GM23338 (cell line): Measurements from ENCODE around the gene RFX2. TPM values are rescaled to one million over a fixed set of nuclear protein-coding genes. Genes with fewer than 3 reads are reported as not detected.

Experiments
- ATAC-seq: fragments of 200-7000 bp; cut with Tn5 transposase; 3 replicates; pipeline ENCODE4 v1.9.1; 2020
- DNase-seq: peaks from one replicate; pipeline ENCODE4 v3.0.0-alpha.2; 2015; ENCODE audit warnings: low spot score
- H2AFZ ChIP-seq: fragments of 200-600 bp; sonication (generic); 2 replicates; pipeline ENCODE4 v1.8.0; 2016; ENCODE audit warnings: antibody characterized with exemption, mild to moderate bottlenecking, moderate library complexity
- H3F3A ChIP-seq: fragments of 200-600 bp; sonication (generic); replicated peaks from 2 replicates; pipeline ENCODE4 v1.8.0; 2017; ENCODE audit warnings: antibody characterized with exemption, mixed run types, low read depth
- H3K27ac ChIP-seq: fragments of 200-600 bp; sonication (generic); 2 replicates; pipeline ENCODE4 v1.6.1; 2016; ENCODE audit warnings: low read depth
- H3K27me3 ChIP-seq: fragments of 200-600 bp; sonication (generic); 2 replicates; pipeline ENCODE4 v1.8.0; 2016; ENCODE audit warnings: mild to moderate bottlenecking, mixed run types, moderate library complexity; ENCODE audit not compliant: insufficient read depth
- H3K36me3 ChIP-seq: fragments of 200-600 bp; sonication (generic); 2 replicates; pipeline ENCODE4 v1.8.0; 2016; ENCODE audit warnings: mild to moderate bottlenecking; ENCODE audit not compliant: insufficient read depth
- H3K4me1 ChIP-seq: fragments of 200-600 bp; sonication (generic); 2 replicates; pipeline ENCODE4 v1.8.0; 2016; ENCODE audit warnings: mild to moderate bottlenecking, moderate library complexity; ENCODE audit not compliant: insufficient read depth
- H3K4me2 ChIP-seq: fragments of 200-600 bp; sonication (generic); 2 replicates; pipeline ENCODE4 v1.7.1; 2017; ENCODE audit warnings: mixed run types
- H3K4me3 ChIP-seq: fragments of 200-600 bp; sonication (generic); 2 replicates; pipeline ENCODE4 v1.6.1; 2016; ENCODE audit warnings: mixed run types
- H3K79me2 ChIP-seq: fragments of 200-600 bp; sonication (generic); replicated peaks from 2 replicates; pipeline ENCODE4 v1.8.0; 2017; ENCODE audit warnings: mild to moderate bottlenecking; ENCODE audit not compliant: insufficient read depth
- H3K9me2 ChIP-seq: fragments of 200-600 bp; sonication (generic); 2 replicates; pipeline ENCODE4 v1.8.0; 2017; ENCODE audit not compliant: insufficient read depth
- H4K20me1 ChIP-seq: fragments of 200-600 bp; sonication (generic); replicated peaks from 2 replicates; pipeline ENCODE4 v1.8.0; 2017; ENCODE audit warnings: mild to moderate bottlenecking; ENCODE audit not compliant: insufficient read depth
- H3K27ac Mint-ChIP-seq: 2 replicates; pipeline ENCODE4 v1.8.0; 2020; ENCODE audit warnings: inconsistent platforms, mild to moderate bottlenecking, moderate library complexity, mixed read lengths
- H3K27me3 Mint-ChIP-seq: 3 replicates; pipeline ENCODE4 v1.8.0; 2022; ENCODE audit warnings: low read depth, mild to moderate bottlenecking, moderate library complexity, mixed read lengths, inconsistent platforms; ENCODE audit not compliant: insufficient read depth, poor library complexity
- H3K36me3 Mint-ChIP-seq: 3 replicates; pipeline ENCODE4 v1.8.0; 2021; ENCODE audit warnings: low read depth, mild to moderate bottlenecking, inconsistent platforms, moderate library complexity, mixed read lengths
- H3K4me1 Mint-ChIP-seq: 3 replicates; pipeline ENCODE4 v1.8.0; 2020; ENCODE audit warnings: mild to moderate bottlenecking, inconsistent platforms, mixed read lengths
- H3K4me3 Mint-ChIP-seq: 3 replicates; pipeline ENCODE4 v1.8.0; 2021; ENCODE audit warnings: moderate library complexity, mild to moderate bottlenecking, inconsistent platforms, mixed read lengths
- H3K9me3 Mint-ChIP-seq: 3 replicates; pipeline ENCODE4 v1.8.0; 2020; ENCODE audit warnings: moderate library complexity, mild to moderate bottlenecking, inconsistent platforms, mixed read lengths
- CREB1 ChIP-seq: fragments of 250-450 bp; sonication (Bioruptor Pico); IDR thresholded peaks from 2 replicates; pipeline ENCODE4 v1.5.0; 2020; ENCODE audit warnings: low read depth, mild to moderate bottlenecking, moderate library complexity
- EZH2phosphoT487 ChIP-seq: fragments of 200-600 bp; sonication (generic); IDR thresholded peaks from one replicate; pipeline ENCODE4 v1.8.1; 2018; ENCODE audit warnings: antibody characterized with exemption; ENCODE audit not compliant: unreplicated experiment
- NANOG ChIP-seq: IDR thresholded peaks from 2 replicates; pipeline ENCODE4 v1.6.1; 2016; ENCODE audit warnings: antibody characterized with exemption, borderline replicate concordance
- STAT1 ChIP-seq: IDR thresholded peaks from one replicate; pipeline ENCODE4 v1.6.1; 2016; ENCODE audit warnings: antibody characterized with exemption; ENCODE audit not compliant: unreplicated experiment
- ZNF114 ChIP-seq: fragments of 250-450 bp; sonication (Bioruptor Pico); IDR thresholded peaks from 2 replicates; pipeline ENCODE4 v1.5.0; 2020; ENCODE audit warnings: mild to moderate bottlenecking, moderate library complexity
- ZNF331 ChIP-seq: fragments of 250-450 bp; sonication (Bioruptor Pico); IDR thresholded peaks from 2 replicates; pipeline ENCODE4 v1.5.0; 2020; ENCODE audit warnings: low read depth, mild to moderate bottlenecking, moderate library complexity
- polyA plus RNA-seq: library from polyadenylated mRNA; unstranded; fragments of >200 nt; fragmentation: Nextera tagmentation; extraction: Ambion mirVana; gene quantifications from 2 replicates; pipeline ENCODE4 v1.2.1, GENCODE V29; 2016
- total RNA-seq: library from RNA; depleted of rRNA; stranded (reverse); fragments of >200 nt; shearing (Covaris generic); gene quantifications from 2 replicates; pipeline ENCODE4 v1.2.3, GENCODE V29; 2014
- TF ChIP-seq, protein P1 (sequence below): IDR thresholded peaks from one replicate; pipeline ENCODE4 v1.6.1; 2018; ENCODE audit warnings: antibody characterized with exemption; ENCODE audit not compliant: unreplicated experiment
- TF ChIP-seq, protein P2 (sequence below), 2 experiments: fragments of 200-600 bp in 1 of 2; sonication (generic) in 1 of 2; conservative IDR thresholded peaks; 2 replicates each; pipeline versions ENCODE4 v1.5.1 to v1.6.1; 2016 to 2017; ENCODE audit warnings: antibody characterized with exemption in 2 of 2, low read depth in 2 of 2, mild to moderate bottlenecking in 2 of 2, moderate library complexity in 1 of 2
- TF ChIP-seq, protein P3 (sequence below): IDR thresholded peaks from 2 replicates; pipeline ENCODE4 v1.6.1; 2016; ENCODE audit warnings: antibody characterized with exemption

The RFX2 gene
- total and polyA plus RNA-seq, 2 experiments from 2014 or later = 4.6 to 13.0 TPM

DNA sequence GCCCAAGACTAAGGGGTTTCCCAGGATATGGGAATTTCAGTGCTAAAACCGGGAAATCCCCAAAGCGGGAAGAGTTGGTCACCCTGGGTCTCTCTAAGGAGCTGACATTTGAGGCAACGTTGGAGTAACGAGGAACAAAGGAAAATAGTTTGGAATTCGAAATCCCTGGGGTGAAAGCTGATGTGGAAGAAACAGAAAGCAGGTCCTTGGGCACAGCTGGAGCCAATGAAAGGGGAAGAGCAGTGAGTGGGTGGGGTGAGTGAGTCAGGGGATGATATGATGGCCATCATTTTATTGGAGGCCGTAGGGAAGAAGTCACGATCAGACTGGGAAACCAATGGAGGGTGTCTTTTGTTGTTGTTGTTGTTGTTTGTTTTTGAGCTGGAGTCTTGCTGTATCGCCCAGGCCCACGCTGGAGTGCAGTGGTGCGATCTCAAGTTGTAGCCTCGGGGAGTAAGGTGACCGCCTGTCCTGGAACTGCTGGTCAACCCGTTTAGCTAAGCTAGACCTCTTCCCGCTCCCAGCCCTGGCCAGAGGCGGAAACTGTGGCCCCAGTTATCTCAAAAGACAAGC is 3.4 kb upstream of the RFX2 start:
- H3K27ac Mint-ChIP-seq = no peak overlapping the region
- H3K36me3 ChIP-seq = no peaks in the 10 kb centered on the region
- peaks cover 14% of the 10 kb centered on the region for H3K27me3 ChIP-seq
- no peak overlapping the region for H3K4me2 ChIP-seq
- peaks cover 8% of the 10 kb centered on the region; the same call in 1 of the 2 replicates for H3K4me1 ChIP-seq
- ATAC-seq (no peak), DNase-seq (no peak)
- H3K4me1 Mint-ChIP-seq = peaks cover 11% of the 10 kb centered on the region
- no peak overlapping the region for H3K4me3 ChIP-seq
- 0 out of 2 replicates have a peak, but pooled peaks cover 4% of the 10 kb centered on the region for H3F3A ChIP-seq
- H3K36me3 Mint-ChIP-seq = no peaks in the 10 kb centered on the region; the same call in 2 of the 3 replicates
- peaks cover 12% of the 10 kb centered on the region for H3K9me3 Mint-ChIP-seq
- H3K4me3 Mint-ChIP-seq = no peak overlapping the region
- TF ChIP-seq, protein P1, sequence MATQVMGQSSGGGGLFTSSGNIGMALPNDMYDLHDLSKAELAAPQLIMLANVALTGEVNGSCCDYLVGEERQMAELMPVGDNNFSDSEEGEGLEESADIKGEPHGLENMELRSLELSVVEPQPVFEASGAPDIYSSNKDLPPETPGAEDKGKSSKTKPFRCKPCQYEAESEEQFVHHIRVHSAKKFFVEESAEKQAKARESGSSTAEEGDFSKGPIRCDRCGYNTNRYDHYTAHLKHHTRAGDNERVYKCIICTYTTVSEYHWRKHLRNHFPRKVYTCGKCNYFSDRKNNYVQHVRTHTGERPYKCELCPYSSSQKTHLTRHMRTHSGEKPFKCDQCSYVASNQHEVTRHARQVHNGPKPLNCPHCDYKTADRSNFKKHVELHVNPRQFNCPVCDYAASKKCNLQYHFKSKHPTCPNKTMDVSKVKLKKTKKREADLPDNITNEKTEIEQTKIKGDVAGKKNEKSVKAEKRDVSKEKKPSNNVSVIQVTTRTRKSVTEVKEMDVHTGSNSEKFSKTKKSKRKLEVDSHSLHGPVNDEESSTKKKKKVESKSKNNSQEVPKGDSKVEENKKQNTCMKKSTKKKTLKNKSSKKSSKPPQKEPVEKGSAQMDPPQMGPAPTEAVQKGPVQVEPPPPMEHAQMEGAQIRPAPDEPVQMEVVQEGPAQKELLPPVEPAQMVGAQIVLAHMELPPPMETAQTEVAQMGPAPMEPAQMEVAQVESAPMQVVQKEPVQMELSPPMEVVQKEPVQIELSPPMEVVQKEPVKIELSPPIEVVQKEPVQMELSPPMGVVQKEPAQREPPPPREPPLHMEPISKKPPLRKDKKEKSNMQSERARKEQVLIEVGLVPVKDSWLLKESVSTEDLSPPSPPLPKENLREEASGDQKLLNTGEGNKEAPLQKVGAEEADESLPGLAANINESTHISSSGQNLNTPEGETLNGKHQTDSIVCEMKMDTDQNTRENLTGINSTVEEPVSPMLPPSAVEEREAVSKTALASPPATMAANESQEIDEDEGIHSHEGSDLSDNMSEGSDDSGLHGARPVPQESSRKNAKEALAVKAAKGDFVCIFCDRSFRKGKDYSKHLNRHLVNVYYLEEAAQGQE = no peak
- TF ChIP-seq STAT1 (no peak), ZNF114 (CRISPR knock-in tag) (no peak), ZNF331 (CRISPR knock-in tag) (no peak), CREB1 (CRISPR knock-in tag) (no peak), EZH2phosphoT487 (no peak)
- TF ChIP-seq, protein P2, sequence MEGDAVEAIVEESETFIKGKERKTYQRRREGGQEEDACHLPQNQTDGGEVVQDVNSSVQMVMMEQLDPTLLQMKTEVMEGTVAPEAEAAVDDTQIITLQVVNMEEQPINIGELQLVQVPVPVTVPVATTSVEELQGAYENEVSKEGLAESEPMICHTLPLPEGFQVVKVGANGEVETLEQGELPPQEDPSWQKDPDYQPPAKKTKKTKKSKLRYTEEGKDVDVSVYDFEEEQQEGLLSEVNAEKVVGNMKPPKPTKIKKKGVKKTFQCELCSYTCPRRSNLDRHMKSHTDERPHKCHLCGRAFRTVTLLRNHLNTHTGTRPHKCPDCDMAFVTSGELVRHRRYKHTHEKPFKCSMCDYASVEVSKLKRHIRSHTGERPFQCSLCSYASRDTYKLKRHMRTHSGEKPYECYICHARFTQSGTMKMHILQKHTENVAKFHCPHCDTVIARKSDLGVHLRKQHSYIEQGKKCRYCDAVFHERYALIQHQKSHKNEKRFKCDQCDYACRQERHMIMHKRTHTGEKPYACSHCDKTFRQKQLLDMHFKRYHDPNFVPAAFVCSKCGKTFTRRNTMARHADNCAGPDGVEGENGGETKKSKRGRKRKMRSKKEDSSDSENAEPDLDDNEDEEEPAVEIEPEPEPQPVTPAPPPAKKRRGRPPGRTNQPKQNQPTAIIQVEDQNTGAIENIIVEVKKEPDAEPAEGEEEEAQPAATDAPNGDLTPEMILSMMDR (conservative IDR thresholded peaks at IDR 0.05; ENCODE audit: low read depth in 2 of 2) = no peak
- H3K79me2 ChIP-seq = no peaks in the 10 kb centered on the region
- H3K27me3 Mint-ChIP-seq = peaks cover 21% of the 10 kb centered on the region
- 0 out of 2 replicates have a peak overlapping the region, but pooled peaks have one; percentile 24 for H2AFZ ChIP-seq
- no peaks in the 10 kb centered on the region for H3K9me2 ChIP-seq
- H3K27ac ChIP-seq = no peak overlapping the region
- H4K20me1 ChIP-seq = no peaks in the 10 kb centered on the region

DNA sequence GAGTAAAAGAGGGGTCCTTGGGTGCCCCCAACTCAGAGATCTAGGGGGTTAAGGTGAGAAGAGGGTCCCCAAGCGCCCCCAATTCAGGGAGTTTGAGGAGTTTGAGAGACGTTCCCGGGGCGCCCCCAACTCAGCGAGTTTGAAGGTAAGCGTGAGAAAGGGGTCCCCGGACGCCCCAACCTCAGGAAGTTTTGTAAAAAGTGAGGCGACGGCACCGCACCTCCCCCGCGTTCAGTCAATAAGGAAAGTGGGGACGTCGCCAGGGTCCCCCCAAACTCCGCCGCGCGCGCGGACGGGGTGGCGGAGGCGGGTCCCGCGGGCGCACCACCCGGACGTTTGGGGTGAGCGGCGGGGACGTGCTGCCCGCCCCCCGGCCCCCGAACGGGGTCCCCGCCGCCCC is 353 bp downstream of the RFX2 start:
- no peak for ATAC-seq
- no peaks in the 10 kb centered on the region for H3K9me2 ChIP-seq
- H3K27me3 ChIP-seq = peaks cover 33% of the 10 kb centered on the region
- Mint-ChIP-seq H3K4me3 (peak overlapping the region; percentile 83), H3K9me3 (no peaks in the 10 kb centered on the region), H3K36me3 (no peaks in the 10 kb centered on the region), H3K27ac (no peak overlapping the region), H3K4me1 (peaks cover 18% of the 10 kb centered on the region), H3K27me3 (peaks cover 30% of the 10 kb centered on the region)
- peaks cover 8% of the 10 kb centered on the region; the same call in 1 of the 2 replicates for H3K4me1 ChIP-seq
- H3K4me3 ChIP-seq = peak overlapping the region; percentile 69
- no peaks in the 10 kb centered on the region for H3K36me3 ChIP-seq
- no peaks in the 10 kb centered on the region for H3K79me2 ChIP-seq
- H2AFZ ChIP-seq = peak overlapping the region; percentile 52; the same call in 1 of the 2 replicates
- peak overlapping the region; percentile 94 for H3K4me2 ChIP-seq
- DNase-seq = peak; percentile 9
- H4K20me1 ChIP-seq = no peaks in the 10 kb centered on the region
- TF ChIP-seq STAT1 (no peak), EZH2phosphoT487 (no peak), NANOG (no peak), CREB1 (CRISPR knock-in tag) (no peak)
- TF ChIP-seq, protein P3, sequence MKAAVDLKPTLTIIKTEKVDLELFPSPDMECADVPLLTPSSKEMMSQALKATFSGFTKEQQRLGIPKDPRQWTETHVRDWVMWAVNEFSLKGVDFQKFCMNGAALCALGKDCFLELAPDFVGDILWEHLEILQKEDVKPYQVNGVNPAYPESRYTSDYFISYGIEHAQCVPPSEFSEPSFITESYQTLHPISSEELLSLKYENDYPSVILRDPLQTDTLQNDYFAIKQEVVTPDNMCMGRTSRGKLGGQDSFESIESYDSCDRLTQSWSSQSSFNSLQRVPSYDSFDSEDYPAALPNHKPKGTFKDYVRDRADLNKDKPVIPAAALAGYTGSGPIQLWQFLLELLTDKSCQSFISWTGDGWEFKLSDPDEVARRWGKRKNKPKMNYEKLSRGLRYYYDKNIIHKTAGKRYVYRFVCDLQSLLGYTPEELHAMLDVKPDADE = no peak
- TF ChIP-seq, protein P2 (conservative IDR thresholded peaks at IDR 0.05; ENCODE audit: low read depth in 2 of 2) = no peak
- H3K27ac ChIP-seq = no peak overlapping the region
- 0 out of 2 replicates have a peak, but pooled peaks cover 4% of the 10 kb centered on the region for H3F3A ChIP-seq
